Occipital lobe (tissue), 1 donor: Measurements from ENCODE around the gene ZNF333. TPM values are rescaled to one million over a fixed set of nuclear protein-coding genes. Genes with fewer than 3 reads are reported as not detected.

Experiments
- total RNA-seq: library from RNA; depleted of rRNA; stranded (reverse); fragments of >200 nt; gene quantifications from one replicate; pipeline ENCODE4 v1.2.3, GENCODE V29; 2014

Gene ZNF333
- total RNA-seq, 1 donor from 2014 or later, result 43.4 TPM

Other genes with a start within 250 kb of the ZNF333 start
- not detected for gene PTGER1, start 214.7 kb upstream of the ZNF333 start, total RNA-seq
- gene GIPC1, start 193.9 kb upstream of the ZNF333 start, total RNA-seq, result 28.4 TPM
- gene DNAJB1, start 171.7 kb upstream of the ZNF333 start, total RNA-seq, result 33.5 TPM
- 12.8 TPM for gene TECR, start 160.5 kb upstream of the ZNF333 start, total RNA-seq
- 102 TPM for gene NDUFB7, start 118.0 kb upstream of the ZNF333 start, total RNA-seq
- gene CLEC17A, start 107.0 kb upstream of the ZNF333 start, total RNA-seq, result 0.31 TPM
- gene ADGRE3, start 15.2 kb upstream of the ZNF333 start, total RNA-seq, result not detected
- gene ADGRE2, start 88.5 kb downstream of the ZNF333 start, total RNA-seq, result 0.16 TPM
- gene OR7A5, start 145.1 kb downstream of the ZNF333 start, total RNA-seq, result not detected
- gene OR7C1, start 145.1 kb downstream of the ZNF333 start, total RNA-seq, result not detected
- gene OR7A10, start 158.9 kb downstream of the ZNF333 start, total RNA-seq, result not detected
- gene OR7A17, start 196.1 kb downstream of the ZNF333 start, total RNA-seq, result not detected